ENCODE measurements around the gene NDUFV2.
"Not testable (repeated sequence)": the region's sequence is repeated elsewhere in the genome, so short reads cannot be mapped to it uniquely, and the experiment has no call there.

The NDUFV2 gene

GRCh38 chr18:9082711-9083510, 19.6 kb upstream of the NDUFV2 start:
- Histone ChIP-seq H3K4me3 (ENCODE audit: low read depth in 1 of 2, low read length in 1 of 2) (no peak overlapping the region), H3K4me1 (ENCODE audit: control insufficient read depth in 1 of 2, insufficient read depth in 1 of 2, low read depth in 1 of 2, low read length in 1 of 2) (peaks cover 18% of the 10 kb centered on the region in 2 experiments)

GRCh38 chr18:9086015-9086414, 16.5 kb upstream of the NDUFV2 start:
- Histone ChIP-seq H3K9me3 (no peaks in the 10 kb centered on the region), H3K4me1 (ENCODE audit: control insufficient read depth in 1 of 2, insufficient read depth in 1 of 2, low read depth in 1 of 2, low read length in 1 of 2) (peaks cover 18% of the 10 kb centered on the region in 2 experiments), H3K36me3 (no peaks in the 10 kb centered on the region), H3K27ac (no peak overlapping the region), H3K27me3 (no peaks in the 10 kb centered on the region), H3K4me3 (ENCODE audit: low read depth in 1 of 2, low read length in 1 of 2) (no peak overlapping the region)
- TF ChIP-seq CTCF (IDR thresholded peaks at IDR 0.05): no peak

More at GRCh38 chr18:9082711-9083510, 19.6 kb upstream of the NDUFV2 start:
- Histone ChIP-seq H3K27me3 (no peaks in the 10 kb centered on the region), H3K36me3 (no peaks in the 10 kb centered on the region), H3K27ac (peak overlapping the region; percentile 24), H3K9me3 (no peaks in the 10 kb centered on the region)
- no peak for TF ChIP-seq CTCF (IDR thresholded peaks at IDR 0.05)

- Histone ChIP-seq H3K27ac (no peak overlapping the region), H3K4me3 (ENCODE audit: low read depth in 1 of 2, low read length in 1 of 2) (no peak overlapping the region)
- no peak for TF ChIP-seq CTCF (IDR thresholded peaks at IDR 0.05)
Observed at GRCh38 chr18:9086624-9087023, 15.9 kb upstream of the NDUFV2 start.

GRCh38 chr18:9087144-9087543, 15.4 kb upstream of the NDUFV2 start:
- no peak overlapping the region for H3K27ac ChIP-seq
- no peaks in the 10 kb centered on the region for H3K36me3 ChIP-seq
- H3K27me3 ChIP-seq: no peaks in the 10 kb centered on the region
- H3K4me3 ChIP-seq (ENCODE audit: low read depth in 1 of 2, low read length in 1 of 2): no peak overlapping the region
- H3K4me1 ChIP-seq (ENCODE audit: control insufficient read depth in 1 of 2, insufficient read depth in 1 of 2, low read depth in 1 of 2, low read length in 1 of 2): peaks cover 22 to 23% of the 10 kb centered on the region in 2 experiments
- TF ChIP-seq CTCF (IDR thresholded peaks at IDR 0.05): no peak
- H3K9me3 ChIP-seq: no peaks in the 10 kb centered on the region

More at GRCh38 chr18:9086624-9087023, 15.9 kb upstream of the NDUFV2 start:
- H3K36me3 ChIP-seq: no peaks in the 10 kb centered on the region
- no peaks in the 10 kb centered on the region for H3K27me3 ChIP-seq
- H3K4me1 ChIP-seq (ENCODE audit: control insufficient read depth in 1 of 2, insufficient read depth in 1 of 2, low read depth in 1 of 2, low read length in 1 of 2): peaks cover 18% of the 10 kb centered on the region in 2 experiments
- H3K9me3 ChIP-seq: no peaks in the 10 kb centered on the region

GRCh38 chr18:9088252-9088651, 14.2 kb upstream of the NDUFV2 start:
- no peak overlapping the region for H3K4me3 ChIP-seq (ENCODE audit: low read depth in 1 of 2, low read length in 1 of 2)
- no peaks in the 10 kb centered on the region for H3K9me3 ChIP-seq
- H3K27ac ChIP-seq: no peak overlapping the region
- TF ChIP-seq CTCF (IDR thresholded peaks at IDR 0.05): no peak
- H3K36me3 ChIP-seq: no peaks in the 10 kb centered on the region
- H3K4me1 ChIP-seq (ENCODE audit: control insufficient read depth in 1 of 2, insufficient read depth in 1 of 2, low read depth in 1 of 2, low read length in 1 of 2): peaks cover 24 to 25% of the 10 kb centered on the region in 2 experiments
- H3K27me3 ChIP-seq: no peaks in the 10 kb centered on the region

GRCh38 chr18:9088727-9089126, 13.8 kb upstream of the NDUFV2 start:
- not testable (repeated sequence) for H3K27me3 ChIP-seq; H3K36me3 ChIP-seq; H3K4me3 ChIP-seq (ENCODE audit: low read depth in 1 of 2, low read length in 1 of 2); H3K9me3 ChIP-seq; H3K27ac ChIP-seq
- peaks cover 19 to 21% of the 10 kb centered on the region in 2 experiments for H3K4me1 ChIP-seq (ENCODE audit: control insufficient read depth in 1 of 2, insufficient read depth in 1 of 2, low read depth in 1 of 2, low read length in 1 of 2)

Data from neutrophil (primary cell).